ENCODE measurements around the gene PPP2R3B.

DNA sequence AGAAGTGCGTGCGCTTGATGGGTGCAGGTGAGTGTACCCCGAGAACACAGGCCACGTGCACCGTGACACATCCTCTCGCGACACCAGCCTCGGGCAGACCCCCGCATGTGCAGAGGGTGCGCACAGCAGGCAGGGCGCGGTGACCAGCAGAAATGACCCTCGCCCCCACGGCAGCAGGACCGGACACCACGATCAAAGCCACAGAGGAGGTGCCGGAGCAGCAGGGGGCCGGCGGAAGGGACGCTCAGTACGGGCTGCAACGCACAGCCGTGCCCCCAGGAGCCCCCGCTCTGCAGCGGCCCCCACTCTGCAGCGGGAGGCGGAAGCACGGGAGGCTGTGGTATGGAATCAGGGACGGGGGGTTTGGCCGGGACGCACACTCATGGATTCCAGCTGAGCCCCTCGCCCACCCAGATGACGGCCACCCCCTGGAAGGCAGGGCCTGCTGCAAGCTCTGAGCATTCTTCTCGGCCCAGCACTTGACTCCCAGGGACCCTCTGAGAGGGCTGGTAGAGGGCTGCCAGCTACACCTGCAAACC is 17.1 kb downstream of the PPP2R3B start:
- TF ChIP-seq CTCF (IDR thresholded peaks at IDR 0.05; ENCODE audit: low read depth, low read length) (no peak), EZH2phosphoT487 (IDR thresholded peaks at IDR 0.05; ENCODE audit: low read depth) (no peak)
